VCaP (cell line): ENCODE data around the gene PPP1R14B.

Experiments used
- H3K27ac ChIP-seq: fragments of 450-650 bp; 2 replicates; pipeline ENCODE4 v1.5.1; 2017
- TF ChIP-seq, protein P1 (sequence below): fragments of 450-650 bp; conservative IDR thresholded peaks from 2 replicates; pipeline ENCODE4 v1.5.1; 2017; ENCODE audit warnings: mild to moderate bottlenecking, moderate library complexity

The PPP1R14B gene

DNA sequence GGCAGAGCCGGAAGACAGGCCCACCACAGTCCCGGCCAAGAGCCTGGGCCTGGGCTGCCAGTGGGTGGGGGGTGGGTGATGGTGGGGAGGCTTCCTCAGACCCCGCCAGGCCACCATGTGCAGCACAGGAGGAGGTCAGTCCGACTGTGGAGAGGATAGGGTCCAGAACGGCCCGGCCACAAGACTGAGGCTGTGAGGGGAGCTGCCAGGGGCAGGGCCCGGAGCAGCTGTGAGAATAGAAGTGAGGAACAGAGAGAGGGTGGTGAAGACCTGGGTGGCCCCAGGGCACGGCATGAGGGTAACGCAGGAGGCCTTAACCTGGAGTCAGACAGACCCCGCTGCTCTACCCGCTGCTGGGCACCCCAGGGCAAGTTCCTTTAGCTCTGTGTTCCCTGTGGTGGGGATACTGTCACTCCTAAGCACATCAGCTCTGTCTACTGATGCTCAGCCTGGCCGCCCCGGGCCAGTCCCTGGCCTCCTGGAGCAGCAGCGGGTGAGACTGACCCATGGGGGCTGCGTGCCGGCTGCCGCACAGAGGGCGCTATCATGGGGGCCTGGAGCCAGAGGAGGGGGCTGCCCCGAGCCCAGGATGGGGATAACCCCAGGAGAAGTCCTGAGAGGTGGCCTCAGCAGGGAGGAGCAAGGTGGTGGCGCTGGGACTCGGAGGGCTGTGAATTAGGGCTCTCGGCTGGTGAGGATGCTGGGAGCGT lies 38.5 kb downstream of the PPP1R14B start:
- TF ChIP-seq, protein P1, sequence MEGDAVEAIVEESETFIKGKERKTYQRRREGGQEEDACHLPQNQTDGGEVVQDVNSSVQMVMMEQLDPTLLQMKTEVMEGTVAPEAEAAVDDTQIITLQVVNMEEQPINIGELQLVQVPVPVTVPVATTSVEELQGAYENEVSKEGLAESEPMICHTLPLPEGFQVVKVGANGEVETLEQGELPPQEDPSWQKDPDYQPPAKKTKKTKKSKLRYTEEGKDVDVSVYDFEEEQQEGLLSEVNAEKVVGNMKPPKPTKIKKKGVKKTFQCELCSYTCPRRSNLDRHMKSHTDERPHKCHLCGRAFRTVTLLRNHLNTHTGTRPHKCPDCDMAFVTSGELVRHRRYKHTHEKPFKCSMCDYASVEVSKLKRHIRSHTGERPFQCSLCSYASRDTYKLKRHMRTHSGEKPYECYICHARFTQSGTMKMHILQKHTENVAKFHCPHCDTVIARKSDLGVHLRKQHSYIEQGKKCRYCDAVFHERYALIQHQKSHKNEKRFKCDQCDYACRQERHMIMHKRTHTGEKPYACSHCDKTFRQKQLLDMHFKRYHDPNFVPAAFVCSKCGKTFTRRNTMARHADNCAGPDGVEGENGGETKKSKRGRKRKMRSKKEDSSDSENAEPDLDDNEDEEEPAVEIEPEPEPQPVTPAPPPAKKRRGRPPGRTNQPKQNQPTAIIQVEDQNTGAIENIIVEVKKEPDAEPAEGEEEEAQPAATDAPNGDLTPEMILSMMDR, result no peak
- peak overlapping the region; percentile 2 for H3K27ac ChIP-seq

DNA sequence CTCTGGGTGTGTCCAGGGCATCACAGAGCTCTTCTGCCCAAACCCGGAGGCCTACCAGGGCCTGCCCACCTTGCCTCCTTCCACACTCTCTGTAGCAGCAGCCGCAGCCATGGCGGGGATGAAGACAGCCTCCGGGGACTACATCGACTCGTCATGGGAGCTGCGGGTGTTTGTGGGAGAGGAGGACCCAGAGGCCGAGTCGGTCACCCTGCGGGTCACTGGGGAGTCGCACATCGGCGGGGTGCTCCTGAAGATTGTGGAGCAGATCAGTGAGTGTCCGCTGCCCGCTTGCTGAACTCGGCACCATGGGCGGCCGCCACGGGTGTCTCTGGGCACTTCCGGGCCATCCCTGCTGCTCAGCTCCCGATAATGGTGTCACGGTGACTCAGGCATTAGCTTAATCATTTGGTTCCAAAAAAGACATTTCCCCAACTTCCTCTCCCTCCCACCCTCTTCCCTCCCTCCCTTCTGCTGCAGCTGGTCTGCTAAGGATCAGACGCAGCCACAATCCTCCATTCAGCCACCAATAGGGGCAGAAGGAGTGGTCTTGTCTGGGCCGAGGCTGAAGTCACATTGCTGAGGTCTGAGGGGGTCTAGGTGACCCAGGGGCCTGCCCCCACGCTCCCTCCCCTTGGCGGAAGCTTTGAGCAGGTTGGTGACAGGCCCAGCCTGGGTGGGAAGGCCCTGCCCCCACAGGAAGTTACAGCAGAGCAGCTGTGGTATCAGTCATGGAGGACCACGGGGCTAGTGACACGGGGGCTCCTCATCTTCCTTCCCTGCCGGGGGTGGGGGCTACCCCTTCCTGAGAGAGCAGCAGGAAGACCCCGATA lies 39.3 kb downstream of the PPP1R14B start:
- TF ChIP-seq, protein P1, result no peak
- peak overlapping the region; percentile 2 for H3K27ac ChIP-seq

GRCh38 chr11:64206457-64207255 lies 40.1 kb downstream of the PPP1R14B start, which contains the start of gene FERMT3:
FERMT3 (plus strand) TSS chr11:64206721; CDS start chr11:64207365, 644 bp downstream.
- TF ChIP-seq, protein P1, result no peak
- peak within 1 kb of the TSS; percentile 19 for H3K27ac ChIP-seq

- peak overlapping the region; percentile 19 for H3K27ac ChIP-seq
- TF ChIP-seq, protein P1, result peak; percentile 100
Observed at GRCh38 chr11:64204464-64204989, 42.2 kb downstream of the PPP1R14B start.

DNA sequence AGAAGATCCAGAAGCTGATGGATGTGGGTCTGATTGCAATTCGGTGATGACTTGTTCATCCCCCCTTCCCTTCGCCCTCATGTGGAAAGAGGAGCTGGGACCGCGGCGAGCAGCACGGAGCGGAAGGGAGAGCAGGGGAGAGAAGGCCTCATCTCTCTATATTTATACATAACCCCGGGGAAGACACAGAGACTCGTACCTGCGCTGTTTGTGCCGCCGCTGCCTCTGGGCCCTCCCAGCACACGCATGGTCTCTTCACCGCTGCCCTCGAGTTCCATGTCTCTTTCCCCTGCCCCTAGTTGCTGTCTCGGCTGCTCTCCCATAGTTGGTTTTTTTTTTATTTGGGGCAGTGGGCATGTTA lies 42.7 kb downstream of the PPP1R14B start:
- TF ChIP-seq, protein P1, result no peak
- H3K27ac ChIP-seq, result peak overlapping the region; percentile 19

- TF ChIP-seq, protein P1, result no peak
- peak overlapping the region; percentile 19 for H3K27ac ChIP-seq
Observed at GRCh38 chr11:64203421-64204079, 43.2 kb downstream of the PPP1R14B start.
